Stimulated activated CD8-positive, alpha-beta memory T cell treated with anti-CD3 and anti-CD28 coated beads, Interleukin-15, amount 100 ng/mL, for 48 hours (primary cell): ENCODE data around the gene SEL1L3.
A peak's percentile ranks its signal among the peaks of the same experiment; 100 is the strongest.
"Not testable (repeated sequence)": the region's sequence is repeated elsewhere in the genome, so short reads cannot be mapped to it uniquely, and the experiment has no call there.

Source experiments
- DNase-seq, 2 donors: peaks; one replicate each; pipeline ENCODE4 v3.0.0-alpha.2; 2020; ENCODE audit warnings: low read depth in 2 of 2

The SEL1L3 gene

DNA sequence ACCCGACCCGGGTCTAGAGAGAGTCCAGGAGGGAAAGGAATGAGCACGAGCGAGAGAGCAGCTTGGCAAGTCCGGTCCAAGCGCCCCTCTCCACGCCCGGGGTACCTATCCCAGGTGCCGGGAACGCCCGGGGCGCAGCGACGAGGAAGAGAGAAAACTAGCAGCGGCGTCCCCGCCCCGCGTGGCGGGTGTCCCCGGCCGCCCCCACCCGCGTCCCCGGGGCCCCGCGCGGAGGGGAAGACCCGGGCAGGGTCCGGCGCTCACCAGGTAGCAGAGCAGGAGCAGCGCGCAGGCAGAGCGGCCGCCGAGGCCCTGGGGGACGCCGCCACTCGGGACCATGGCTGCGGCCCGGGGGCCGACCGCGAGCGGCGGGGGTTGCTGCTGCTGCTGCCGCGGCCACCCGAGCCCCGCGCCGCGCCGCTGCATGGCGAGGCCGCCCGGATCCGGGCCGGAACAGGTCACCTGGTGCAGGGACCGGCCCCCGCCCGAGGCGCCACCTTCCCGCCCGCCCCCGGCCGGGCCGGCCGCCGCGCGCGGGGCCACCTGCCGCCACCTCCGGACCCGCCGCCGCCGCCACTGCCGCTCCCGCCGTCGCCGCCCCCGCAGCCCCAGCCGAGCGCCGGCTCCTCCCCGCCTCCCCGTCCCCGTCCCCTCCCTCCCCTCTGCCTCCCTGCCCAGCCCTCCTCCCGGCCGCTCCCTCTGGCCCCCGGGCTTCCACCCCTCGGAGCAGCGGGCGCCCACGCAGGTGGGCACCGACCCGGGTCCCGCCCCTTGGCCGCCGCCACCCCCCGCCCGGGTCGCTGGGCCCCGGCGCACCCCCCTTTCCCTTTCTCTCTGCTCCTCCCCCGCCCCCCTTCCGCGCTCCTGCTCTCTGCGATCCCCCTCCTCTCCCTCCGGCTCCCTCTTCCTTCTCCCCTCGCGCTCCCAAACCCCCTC, at the start of gene SEL1L3:
Gene SEL1L3 (minus strand): TSS at position 578 of the 936 bp plus-strand sequence. CDS start 152 bp downstream, at position 426.
- DNase-seq: peak; percentile 45 to 51

DNA sequence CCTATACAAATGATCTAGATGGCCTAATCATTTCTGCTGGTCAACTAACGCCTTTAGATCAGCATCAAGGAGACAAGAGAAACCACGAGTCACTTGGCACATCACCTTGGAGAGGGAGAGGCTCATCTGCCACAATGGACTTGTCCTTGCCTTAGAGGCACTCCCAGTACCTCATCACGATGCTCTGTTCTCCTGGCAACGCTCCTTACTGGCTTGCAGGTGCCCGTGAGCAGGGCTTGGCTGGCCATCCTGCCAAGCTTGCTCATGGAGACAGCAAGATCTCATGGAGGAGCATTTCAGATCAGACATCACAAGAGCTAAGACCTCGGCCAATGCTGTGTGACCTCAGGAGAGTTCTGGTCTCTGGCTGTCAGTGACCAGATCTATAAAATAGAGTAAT, 48.6 kb upstream of the SEL1L3 start:
- no peak for DNase-seq

DNA sequence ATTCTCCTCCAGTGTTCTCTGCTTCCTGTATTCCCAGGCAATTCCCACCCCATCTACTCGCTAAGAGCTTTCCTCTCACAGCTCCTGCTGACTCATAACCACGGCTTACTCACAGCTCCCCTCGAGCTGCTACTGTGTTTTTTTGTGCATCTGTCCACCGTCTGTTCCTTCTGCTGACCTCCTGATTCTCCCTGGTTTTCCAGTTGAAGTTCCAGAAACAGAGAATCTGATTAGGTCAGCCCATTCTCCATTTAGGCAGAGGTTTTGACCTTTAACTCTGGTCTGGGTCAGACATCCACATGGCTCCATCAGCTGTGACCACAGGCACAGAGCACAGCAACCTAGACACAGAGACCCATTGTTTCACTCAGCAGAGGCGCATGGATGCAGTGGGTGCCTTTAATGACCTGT, 45.7 kb upstream of the SEL1L3 start:
- no peak for DNase-seq

DNA sequence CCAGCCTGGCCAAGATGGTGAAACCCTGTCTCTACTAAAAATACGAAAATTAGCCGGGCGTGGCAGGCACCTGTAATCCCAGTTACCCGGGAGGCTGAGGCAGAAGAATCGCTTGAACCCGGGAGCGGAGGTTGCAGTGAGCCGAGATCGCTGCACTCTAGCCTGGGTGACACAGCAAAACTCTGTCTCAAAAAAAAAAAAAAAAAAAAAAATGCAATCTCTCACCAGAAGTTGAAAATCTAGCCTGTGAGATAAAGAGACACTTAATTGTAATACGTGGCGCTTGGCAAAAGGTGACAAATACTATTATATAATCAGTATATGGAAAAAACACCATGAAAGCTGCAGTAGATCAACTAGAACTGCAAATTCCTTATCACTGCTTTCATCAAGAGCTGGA, 43.3 kb upstream of the SEL1L3 start:
- not testable (repeated sequence) for DNase-seq

DNA sequence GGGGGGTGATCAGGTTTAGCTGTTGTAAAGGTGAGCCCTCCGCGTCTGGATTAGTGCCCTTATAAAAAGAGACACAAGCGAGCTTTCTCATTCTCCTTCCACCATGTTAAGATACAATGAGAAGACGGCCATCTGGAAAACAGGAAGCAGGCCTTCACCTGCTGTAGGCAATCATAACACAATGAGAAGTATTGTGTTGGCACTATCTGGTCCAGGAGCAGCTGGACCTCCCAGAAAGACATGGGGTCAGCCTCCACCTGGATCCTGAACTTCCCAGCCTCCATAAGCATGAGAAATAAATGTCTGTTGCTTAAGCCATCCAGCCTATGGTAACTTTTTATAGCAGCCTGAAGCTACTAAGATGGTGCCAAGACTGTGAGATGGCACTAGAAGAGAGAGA, 42.6 kb upstream of the SEL1L3 start:
- no peak for DNase-seq

DNA sequence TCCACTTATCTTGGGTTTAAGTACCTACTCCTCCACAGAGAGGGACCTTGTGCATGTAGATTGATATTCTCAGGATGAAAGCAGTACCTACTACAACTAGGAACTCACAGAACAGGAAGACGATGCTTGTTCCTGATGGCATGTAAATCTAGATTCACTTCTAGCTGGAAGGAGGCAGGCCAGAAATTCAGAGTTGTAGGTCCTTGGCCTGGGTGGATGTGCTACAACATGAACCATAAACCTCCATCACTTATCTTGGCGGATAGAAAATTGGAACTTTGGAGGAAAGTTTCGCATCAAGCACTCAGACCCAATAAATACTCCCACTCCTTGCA, 41.9 kb upstream of the SEL1L3 start:
- no peak for DNase-seq

DNA sequence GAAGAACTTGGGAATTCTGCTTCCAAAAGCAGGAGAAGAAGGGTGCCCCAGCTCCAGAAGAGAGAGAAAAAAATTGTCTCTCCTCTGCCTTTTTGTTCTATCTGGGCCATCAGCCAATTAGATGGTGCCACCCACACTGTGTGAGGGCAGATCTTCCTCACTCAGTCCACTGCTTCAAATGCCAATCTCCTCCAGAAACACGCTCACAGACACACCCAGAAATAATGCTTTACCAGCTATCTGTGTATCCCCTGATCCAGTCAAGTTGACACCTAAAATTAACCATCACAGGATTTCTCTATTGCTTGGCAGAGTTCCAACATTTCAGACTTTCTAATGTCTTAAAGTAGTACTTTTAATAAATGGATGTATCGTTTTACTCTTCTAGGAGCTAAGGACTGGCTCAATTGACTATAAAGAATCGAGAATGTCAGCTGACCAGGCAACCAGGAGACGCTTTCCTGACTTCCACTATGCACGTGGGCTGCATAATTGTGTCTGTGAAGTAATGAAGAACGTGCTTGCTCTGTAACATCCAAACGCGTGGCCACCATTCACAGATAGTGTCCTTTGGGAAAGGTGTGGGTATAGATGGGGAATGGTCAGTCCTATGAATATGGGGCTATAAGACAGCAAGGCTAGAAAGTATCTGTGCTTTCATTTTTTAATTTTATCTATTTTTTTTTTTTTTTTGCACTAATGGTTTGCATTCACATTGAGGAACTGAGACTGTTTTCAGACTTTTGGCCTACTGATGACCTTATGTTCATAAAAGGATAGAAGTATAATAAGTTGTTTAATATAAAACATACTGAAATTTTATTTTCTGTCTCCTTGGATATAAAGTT, 41.3 kb upstream of the SEL1L3 start:
- no peak for DNase-seq

DNA sequence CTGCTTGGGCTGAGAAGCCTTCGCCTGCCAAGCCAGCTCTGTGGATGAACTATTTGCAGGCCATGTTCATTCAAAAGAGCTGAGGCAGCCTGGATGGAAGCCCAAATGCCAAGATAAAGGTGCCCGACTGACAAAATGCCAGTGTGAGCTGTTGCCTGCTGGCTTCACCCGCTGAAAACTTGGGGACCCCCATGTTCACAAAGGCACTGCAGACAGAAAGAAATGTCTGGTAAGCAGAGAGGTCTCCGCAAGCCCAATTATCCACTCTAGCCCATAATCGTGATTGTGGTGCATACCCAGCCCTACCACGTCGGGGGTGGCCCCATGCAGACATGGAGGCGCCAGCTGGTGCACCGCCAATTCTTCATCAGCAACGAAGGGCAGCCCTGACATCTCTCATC, 38.2 kb upstream of the SEL1L3 start:
- DNase-seq: no peak

DNA sequence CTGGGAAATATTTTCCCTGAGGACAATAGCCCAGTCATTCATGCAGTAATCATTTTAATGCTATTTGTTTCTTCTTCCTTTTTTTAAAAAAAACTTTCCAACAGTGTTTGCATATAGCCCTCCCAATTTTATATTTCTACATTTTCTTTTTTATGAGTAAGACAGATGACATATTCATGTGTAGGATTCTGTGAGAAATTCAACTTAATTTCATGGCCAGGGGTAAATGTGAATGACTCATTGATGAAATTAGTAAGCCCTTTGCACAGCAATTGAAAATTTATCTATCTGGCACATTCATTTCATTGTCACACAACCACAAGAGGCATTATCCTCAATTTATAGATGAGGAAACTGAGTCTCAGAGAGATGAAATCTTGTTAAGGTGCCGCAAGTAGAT, 37.5 kb upstream of the SEL1L3 start:
- no peak for DNase-seq

DNA sequence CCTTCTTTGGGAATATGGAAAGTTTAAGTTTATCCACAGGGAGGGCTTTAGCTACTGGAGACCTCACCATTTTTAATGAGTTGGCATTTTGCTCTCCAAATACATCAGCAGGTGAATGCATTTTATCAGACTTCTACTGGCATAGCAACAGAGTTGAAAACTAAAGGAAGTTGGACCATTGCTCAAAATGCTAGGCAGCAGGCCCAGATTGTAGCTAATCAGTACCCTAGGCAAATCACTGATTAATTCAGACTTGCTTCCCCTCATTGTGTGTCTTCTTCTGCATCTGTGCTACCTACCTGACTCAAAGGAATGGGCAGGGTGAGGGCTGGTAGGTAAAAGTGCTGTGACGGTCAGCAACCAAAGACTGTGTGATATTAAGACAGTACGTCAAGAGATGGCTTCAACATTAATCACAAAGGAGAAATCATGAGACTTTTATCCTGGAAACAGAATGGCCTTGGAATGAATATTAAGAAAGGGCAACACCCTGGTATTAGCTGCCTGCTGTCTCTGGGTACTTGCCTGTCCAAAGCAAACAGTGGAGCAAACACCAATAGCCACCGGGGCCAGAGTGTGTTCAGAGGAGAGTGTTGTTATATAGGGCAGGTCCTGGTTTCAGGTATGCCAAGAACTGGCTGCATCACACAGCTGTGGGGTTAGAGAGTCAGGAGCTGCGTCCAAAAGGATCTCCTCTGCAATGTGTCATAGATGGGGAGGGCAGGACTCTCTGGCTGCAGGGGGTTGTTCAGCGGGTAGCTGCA, 34.2 kb upstream of the SEL1L3 start:
- no peak for DNase-seq

DNA sequence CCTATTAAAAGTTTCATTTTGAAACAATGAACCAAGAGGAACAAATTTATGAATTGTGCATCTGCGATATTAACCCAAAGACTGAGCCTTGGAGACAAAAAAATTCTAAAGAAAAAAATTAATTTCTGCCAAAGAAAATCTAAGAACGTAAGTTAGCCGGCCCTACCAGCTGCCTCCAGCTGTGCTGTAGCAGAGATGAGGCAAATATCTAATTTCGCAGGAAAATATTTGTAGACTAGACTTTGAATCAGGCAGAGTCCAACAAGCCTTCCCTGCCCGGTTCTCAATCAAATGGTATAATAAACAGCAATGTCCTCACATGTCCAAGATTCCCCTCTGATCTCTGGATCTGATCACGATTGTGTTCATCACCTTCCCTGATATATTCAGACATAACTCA, 30.0 kb upstream of the SEL1L3 start:
- DNase-seq: no peak

DNA sequence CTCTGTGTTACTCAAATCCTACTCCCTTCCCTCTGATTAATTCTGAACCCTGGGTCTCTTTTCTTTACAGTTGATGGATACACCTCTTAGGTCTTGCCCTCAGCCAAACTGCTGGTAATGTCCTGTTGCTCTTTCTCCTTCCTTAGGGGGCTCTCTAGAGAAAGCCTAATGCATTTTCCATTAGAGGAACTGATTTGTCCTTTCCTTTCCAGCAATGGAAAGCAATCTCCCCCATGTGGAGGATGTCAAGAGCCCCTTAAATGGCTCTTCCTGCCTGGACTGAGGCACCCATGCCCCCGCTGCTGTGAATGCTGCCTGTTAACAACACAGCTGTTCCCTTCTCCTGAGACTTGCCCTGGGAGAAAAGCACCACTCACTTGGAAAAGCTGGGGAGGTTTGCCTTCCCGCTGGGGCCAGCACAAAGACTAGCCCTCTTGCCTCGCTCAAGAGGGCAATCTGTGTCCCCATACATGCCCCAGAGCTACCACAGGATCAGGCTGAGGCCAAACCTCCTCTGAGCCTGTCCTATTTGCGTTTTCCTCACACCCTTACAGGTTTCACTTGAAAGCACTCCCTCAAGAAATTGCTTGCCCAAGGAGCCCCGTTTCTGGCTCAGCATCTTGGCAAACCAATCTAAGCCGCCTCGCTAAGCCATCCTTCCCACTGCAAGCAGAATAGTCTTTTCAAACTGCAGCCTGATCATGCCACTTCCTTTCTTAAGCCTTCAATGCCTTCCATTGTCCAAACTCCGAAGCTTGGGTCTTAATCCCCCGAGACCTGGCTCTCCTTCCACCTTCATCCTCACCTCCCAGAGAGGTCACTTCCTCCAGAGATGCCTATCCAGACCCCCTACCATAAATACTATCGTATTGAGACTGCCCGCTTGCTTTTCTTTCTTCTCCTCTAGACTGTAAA, 28.0 kb upstream of the SEL1L3 start:
- DNase-seq: no peak

DNA sequence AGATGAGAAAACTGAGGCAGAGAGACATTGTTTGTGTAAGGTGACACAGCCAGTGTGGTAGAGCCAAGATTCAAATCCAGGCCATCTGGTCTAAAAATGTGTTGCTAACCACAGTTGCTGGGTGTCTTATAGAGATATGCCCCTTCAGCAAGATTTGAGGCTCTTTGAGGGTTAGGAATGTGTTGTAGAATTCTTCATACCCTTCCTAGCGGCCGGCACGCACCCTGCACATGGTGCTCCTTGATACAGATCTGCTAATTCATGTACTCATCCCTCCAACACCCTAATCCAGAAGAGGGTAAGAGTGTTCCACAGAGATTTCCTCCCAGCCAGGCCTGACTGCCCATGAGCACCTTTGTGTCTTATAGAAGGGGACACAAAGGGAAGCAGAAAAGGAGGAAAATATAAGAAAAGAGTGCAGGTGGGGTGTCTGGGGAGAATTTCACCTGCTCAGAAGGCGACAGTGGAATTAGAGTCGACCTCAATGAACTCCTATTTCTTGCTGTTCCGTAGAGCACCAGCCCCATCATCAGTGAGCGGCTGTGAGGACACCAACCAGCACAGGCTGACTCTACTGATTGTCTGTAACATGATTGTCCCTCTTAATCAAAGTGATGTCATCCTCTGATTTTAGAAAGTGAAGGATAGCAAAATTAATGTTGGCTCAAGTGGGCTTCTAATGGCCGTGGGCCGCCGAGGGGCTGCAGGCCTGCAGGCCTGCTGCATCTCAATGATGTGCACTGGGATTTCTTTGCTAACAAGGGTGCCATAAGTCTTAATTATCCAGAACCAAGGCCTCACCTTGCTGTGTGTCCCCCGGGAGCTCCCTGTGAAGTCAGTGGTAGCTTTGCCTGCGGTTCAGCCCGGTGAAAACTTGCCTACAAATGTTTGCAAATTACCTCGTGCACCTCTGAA, 27.1 kb upstream of the SEL1L3 start:
- no peak for DNase-seq

DNA sequence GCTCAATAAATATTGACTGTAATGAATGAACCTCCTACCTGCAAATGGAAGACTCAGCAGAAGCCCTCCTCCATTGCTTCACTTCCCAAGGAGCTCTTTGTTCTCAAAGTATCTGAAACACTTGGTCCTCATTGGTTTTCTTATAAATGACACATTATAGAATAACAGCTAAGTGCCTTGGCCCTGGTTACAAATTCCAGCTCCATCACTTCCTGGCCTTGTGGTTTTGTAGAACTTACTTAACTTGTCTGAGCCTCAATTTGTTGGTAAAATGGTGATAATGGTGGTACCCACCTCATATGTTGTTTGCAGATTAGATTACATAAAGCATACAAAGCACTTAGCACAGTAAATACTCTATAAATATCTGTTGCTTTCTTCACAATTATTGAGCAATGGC, 26.0 kb upstream of the SEL1L3 start:
- DNase-seq: no peak

DNA sequence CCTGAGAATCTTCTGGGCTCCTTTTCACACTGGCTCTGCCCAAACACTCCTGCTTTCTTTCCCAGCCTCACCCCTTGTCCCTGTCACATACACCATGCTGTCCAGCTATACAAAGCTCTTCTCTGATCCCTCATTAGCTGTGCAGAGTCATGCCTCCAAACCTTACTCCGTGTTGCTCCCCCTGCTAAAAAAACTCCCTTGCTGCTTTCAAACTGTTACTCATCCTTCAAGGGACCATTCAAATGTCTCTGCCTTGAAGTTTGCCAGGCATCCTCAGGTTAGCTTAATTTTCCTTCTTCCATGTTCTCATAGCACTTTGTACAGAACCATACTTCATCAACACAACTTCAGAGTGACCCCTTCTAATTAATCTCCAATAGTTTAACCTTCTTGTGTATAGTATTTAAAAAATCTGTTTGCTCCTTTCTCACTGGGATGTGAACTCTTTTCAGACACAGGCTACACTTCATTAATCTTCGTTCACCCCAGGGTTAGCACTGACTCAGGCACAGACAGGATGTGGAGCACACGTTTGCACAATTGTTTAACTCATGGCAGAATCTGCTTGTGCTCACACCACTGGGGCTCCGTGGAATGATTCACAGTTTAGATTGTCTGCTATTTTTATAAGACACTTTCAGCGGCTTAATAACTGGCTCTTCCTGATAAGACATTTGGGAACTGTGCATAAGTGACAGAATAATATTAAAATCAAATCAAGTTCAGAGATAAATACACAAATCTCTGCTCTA, 21.4 kb upstream of the SEL1L3 start:
- DNase-seq: no peak

DNA sequence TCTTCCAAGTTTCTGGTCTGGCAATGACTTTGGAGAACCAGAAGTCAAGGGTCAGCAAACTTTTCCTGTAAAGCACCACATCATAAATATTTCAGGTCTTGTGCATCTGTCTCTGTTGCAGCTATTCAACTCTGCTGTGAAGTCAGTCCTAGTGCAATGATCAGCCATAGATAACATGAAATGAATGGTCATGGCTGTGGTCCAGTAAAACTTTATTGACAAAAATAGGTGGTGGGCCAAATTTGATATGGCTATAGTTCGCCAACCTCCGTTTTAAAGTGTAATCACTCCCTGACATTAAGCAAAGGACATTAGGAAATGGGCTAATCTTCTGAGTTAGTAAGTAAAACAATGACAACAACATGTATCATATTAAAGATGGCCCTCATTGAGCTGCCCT, 20.8 kb upstream of the SEL1L3 start:
- DNase-seq: no peak

DNA sequence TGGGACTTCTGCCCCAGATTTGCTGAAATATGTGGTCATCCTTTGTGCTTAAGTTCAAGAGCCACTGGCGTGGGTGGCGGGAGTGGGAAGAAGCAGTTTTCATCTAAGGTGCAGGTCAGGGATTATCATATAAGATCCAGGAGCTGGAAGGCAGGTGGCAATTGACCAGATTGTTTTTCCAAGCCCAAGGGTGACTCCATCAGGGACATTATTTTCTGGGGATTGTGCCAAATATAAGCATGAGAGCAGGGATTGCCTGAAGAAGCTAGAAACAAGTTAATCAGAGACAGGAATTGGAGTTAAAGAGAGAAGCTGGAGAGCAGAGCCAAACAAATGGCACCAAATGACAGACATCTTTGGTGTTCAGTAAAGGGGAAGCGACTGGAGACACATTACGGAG, 19.4 kb upstream of the SEL1L3 start:
- no peak for DNase-seq

DNA sequence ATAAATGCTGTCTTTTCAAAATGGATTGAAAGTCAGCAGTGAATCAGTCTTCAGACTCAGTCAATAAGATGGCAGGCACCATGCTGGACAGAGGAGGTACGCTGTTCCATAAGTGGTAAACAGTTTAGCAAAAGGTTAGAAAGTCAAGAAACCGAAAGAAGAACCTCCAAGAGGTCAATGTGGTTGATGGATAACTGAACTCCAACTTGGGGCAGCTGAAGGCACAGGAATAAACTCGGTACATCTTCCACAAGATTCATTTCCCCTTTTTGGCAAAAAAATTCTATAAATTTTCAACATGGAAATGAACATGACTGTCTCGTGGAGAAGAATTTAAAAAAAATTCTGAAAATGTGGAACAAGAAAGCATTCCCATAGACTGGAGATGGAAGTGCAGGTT, 18.4 kb upstream of the SEL1L3 start:
- no peak for DNase-seq

DNA sequence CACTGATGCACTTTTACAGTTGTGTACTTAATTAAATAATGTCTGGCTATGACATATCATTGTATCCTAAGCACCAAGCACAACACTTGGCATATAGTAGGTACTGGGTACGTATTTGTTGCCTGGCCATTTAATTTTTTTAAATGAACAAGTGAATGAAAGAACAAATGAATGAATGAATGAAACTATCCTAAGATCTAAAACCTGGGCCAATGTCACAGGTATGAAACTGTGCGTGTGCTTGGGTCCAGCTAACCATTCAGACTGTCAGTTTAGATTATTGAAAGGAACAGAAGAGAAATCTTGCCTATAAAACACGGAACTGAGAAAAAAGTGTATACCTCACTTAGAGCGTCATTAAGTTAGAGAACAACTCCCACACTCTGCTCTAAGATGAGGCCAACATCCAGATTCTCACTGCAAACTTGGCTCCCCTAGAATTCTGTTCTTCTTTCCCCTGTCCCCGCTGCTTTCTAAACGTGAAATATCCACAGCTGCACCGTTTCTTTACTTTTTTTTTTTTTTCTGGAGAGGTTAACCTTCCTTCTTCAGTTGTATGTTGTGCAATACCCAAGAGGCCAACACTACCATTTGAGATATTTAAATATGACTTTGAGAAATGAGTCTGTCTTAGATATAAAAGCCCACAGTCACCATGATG, 17.3 kb upstream of the SEL1L3 start:
- DNase-seq: no peak
